Measurements from ENCODE around the gene APOB.
A peak's percentile ranks its signal among the peaks of the same experiment; 100 is the strongest.

APOB gene, protein sequence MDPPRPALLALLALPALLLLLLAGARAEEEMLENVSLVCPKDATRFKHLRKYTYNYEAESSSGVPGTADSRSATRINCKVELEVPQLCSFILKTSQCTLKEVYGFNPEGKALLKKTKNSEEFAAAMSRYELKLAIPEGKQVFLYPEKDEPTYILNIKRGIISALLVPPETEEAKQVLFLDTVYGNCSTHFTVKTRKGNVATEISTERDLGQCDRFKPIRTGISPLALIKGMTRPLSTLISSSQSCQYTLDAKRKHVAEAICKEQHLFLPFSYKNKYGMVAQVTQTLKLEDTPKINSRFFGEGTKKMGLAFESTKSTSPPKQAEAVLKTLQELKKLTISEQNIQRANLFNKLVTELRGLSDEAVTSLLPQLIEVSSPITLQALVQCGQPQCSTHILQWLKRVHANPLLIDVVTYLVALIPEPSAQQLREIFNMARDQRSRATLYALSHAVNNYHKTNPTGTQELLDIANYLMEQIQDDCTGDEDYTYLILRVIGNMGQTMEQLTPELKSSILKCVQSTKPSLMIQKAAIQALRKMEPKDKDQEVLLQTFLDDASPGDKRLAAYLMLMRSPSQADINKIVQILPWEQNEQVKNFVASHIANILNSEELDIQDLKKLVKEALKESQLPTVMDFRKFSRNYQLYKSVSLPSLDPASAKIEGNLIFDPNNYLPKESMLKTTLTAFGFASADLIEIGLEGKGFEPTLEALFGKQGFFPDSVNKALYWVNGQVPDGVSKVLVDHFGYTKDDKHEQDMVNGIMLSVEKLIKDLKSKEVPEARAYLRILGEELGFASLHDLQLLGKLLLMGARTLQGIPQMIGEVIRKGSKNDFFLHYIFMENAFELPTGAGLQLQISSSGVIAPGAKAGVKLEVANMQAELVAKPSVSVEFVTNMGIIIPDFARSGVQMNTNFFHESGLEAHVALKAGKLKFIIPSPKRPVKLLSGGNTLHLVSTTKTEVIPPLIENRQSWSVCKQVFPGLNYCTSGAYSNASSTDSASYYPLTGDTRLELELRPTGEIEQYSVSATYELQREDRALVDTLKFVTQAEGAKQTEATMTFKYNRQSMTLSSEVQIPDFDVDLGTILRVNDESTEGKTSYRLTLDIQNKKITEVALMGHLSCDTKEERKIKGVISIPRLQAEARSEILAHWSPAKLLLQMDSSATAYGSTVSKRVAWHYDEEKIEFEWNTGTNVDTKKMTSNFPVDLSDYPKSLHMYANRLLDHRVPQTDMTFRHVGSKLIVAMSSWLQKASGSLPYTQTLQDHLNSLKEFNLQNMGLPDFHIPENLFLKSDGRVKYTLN (N-terminal part only)

DNA sequence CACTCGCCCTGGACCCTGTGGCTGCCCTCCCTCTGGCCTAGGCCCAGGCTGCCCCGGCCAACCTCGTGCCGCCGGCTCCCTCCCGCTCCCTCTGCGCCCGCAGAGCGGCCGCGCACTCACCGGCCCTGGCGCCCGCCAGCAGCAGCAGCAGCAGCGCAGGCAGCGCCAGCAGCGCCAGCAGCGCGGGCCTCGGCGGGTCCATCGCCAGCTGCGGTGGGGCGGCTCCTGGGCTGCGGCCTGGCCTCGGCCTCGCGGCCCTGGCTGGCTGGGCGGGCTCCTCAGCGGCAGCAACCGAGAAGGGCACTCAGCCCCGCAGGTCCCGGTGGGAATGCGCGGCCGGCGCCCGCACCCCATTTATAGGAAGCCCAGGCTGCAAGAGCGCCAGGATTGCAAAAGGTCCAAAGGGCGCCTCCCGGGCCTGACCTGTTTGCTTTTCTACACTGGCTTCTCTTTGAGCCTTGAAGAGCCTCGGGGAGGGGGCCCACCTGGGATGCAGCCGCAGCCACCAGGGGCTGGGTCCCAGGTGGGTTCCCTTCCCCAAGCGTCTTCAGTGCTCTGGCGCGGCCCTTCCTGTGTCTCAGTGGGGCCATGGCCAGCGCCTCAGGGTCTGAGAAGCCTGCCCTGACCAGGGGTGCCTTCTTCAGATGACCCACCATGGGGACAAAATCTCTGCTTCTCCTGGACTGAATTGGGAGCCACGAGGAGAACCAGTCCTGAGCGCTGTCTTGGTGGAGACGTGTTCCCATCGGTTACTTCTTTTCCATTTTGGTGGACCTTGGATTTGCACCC lies at the start of gene APOB:
Gene APOB (minus strand): TSS at position 330 of the 789 bp plus-strand sequence. CDS start 128 bp downstream, at position 202.
- Mint-ChIP-seq H3K4me3 (peak within 1 kb of the TSS; percentile 64), H3K4me1 (ENCODE audit: low read depth) (peaks cover 3% of the 10 kb centered on the region), H3K27ac (no peak within 1 kb of the TSS)

DNA sequence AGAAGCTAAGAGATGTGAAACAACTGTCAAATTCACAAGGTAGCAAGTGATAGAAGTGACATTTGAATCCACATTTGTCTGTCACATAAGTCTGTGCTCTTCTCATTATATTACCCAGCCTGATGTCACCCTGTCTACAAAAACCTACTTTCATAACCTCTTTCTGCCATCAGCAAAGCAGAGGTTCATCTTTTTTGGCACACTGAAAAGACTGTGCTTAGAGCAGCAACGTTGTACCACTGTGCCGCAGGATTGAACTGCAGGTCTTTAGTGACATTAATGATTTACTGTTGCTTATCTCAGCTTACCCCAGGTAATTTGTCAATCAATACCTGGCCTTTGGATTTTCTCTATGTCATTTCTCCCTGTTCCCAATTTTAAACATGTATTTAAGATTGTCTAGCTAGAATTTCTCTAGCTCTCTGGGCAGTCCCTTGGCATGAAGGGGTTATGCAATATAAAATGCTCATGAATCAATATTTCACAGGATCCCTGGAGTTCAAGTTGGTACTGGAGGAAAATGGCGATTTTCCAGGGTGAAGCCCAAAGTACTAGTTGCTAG lies 48.5 kb upstream of the APOB start:
- H3K27me3 Mint-ChIP-seq: peaks cover 4% of the 10 kb centered on the region

More for the DNA sequence above, at the start of gene APOB:
- Mint-ChIP-seq H3K27me3 (peaks cover 18% of the 10 kb centered on the region), H3K9me3 (ENCODE audit: low read depth) (no peaks in the 10 kb centered on the region), H3K36me3 (no peaks in the 10 kb centered on the region)

DNA sequence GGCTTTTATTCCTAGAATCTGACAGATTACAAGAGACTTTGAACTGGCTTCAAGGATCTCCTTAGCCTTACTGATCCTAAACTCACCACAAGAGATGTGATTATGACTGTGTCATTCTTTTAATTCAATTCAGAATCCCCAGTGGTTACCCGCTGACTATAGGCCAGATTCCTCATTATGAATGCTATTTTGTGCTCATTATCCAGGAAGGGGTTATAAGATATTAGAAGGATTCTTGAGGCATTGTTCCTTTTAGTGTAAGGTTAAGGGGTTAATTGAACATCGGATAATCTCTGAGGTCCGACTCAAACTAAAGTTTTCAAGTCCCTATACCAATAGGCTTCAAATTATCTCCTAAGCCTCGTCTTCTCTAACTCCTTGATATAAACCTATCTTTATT lies 40.5 kb upstream of the APOB start:
- Mint-ChIP-seq H3K36me3 (no peaks in the 10 kb centered on the region), H3K27me3 (peaks cover 2% of the 10 kb centered on the region), H3K4me1 (ENCODE audit: low read depth) (no peaks in the 10 kb centered on the region), H3K9me3 (ENCODE audit: low read depth) (no peaks in the 10 kb centered on the region), H3K4me3 (no peak overlapping the region), H3K27ac (no peak overlapping the region)

More for the DNA sequence above, 48.5 kb upstream of the APOB start:
- Mint-ChIP-seq H3K36me3 (no peaks in the 10 kb centered on the region), H3K9me3 (ENCODE audit: low read depth) (no peaks in the 10 kb centered on the region), H3K4me1 (ENCODE audit: low read depth) (no peaks in the 10 kb centered on the region), H3K4me3 (no peak overlapping the region), H3K27ac (no peak overlapping the region)

DNA sequence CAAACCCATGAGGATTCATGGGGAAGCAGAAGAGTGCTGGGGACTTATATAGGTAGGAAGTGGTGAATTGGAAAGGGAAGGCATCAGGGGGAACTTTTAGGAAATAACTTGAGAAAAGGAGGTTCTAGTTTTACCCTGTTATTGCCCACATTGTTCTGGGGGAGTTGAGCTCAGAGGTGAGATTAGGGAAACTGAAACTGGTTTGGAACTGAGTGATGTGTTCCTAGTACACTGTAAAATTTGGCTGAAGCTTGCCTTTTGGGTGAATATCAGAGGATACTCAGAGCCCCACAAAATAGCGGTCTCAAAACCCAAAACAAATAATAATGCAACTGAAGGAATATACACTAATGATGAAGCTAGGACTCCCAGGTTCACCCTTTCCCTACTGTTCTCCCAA lies 39.6 kb upstream of the APOB start:
- H3K27ac Mint-ChIP-seq: no peak overlapping the region
- peaks cover 2% of the 10 kb centered on the region for H3K27me3 Mint-ChIP-seq
- H3K36me3 Mint-ChIP-seq: no peaks in the 10 kb centered on the region
- H3K9me3 Mint-ChIP-seq (ENCODE audit: low read depth): no peaks in the 10 kb centered on the region
- H3K4me3 Mint-ChIP-seq: no peak overlapping the region
- no peaks in the 10 kb centered on the region for H3K4me1 Mint-ChIP-seq (ENCODE audit: low read depth)

DNA sequence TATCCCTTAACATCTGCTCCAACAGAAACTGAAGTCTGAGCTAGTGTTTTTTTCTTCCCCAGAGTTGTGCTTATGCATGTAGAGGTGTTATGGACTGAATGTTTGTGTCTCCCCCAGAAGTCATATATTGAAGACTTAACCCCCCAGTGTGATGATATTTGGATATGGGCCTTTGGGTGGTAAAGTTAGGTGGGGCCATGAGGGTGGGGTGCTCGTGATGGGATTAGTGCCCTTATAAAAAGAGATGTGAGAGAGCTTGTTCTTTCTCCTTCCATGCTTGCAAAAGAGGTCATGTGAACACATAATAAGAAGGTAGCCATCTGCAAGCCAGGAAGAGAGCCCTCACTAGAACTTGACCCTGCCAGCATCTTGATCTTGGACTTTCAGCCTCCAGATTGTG lies 34.4 kb upstream of the APOB start:
- no peaks in the 10 kb centered on the region for H3K4me1 Mint-ChIP-seq (ENCODE audit: low read depth)
- H3K36me3 Mint-ChIP-seq: no peaks in the 10 kb centered on the region
- H3K4me3 Mint-ChIP-seq: no peak overlapping the region
- no peak overlapping the region for H3K27ac Mint-ChIP-seq
- no peaks in the 10 kb centered on the region for H3K9me3 Mint-ChIP-seq (ENCODE audit: low read depth)
- H3K27me3 Mint-ChIP-seq: peaks cover 6% of the 10 kb centered on the region

DNA sequence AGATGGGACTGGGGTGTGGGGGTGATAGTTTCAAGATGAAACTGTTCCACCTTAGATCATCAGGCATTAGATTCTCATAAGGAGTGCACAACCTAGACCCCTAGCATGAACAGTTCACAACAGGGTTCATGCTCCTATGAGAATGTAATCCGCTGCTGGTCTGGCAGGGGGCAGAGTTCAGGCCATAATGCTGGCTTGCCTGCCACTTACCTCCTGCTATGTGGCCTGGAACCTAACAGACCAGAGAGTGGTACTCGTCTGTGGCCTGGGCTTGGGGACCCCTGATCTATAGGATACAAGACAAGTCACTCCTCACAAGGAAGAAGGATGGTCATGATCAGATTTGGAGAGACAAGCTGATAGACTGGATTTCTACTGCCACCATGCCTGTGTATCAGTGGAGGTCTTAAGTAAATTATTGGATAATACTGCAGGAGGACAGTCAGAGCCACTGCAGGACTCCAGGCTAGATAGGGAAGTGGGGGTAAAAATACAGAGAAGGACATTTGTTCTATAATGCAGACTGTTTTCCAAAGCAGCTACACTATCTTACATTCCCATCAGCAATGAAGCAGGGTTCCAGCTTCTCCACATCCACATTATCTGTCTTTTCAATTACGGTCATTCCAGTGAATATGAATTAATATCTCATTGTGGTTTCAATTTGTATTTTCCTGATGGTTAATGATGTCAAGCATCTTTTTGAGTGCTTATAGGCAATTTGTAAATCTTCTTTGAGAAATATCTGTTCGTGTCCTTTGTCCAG lies 28.8 kb upstream of the APOB start:
- Mint-ChIP-seq H3K9me3 (ENCODE audit: low read depth) (no peaks in the 10 kb centered on the region), H3K4me3 (no peak overlapping the region), H3K36me3 (no peaks in the 10 kb centered on the region), H3K27me3 (peaks cover 8% of the 10 kb centered on the region), H3K27ac (no peak overlapping the region), H3K4me1 (ENCODE audit: low read depth) (no peaks in the 10 kb centered on the region)

DNA sequence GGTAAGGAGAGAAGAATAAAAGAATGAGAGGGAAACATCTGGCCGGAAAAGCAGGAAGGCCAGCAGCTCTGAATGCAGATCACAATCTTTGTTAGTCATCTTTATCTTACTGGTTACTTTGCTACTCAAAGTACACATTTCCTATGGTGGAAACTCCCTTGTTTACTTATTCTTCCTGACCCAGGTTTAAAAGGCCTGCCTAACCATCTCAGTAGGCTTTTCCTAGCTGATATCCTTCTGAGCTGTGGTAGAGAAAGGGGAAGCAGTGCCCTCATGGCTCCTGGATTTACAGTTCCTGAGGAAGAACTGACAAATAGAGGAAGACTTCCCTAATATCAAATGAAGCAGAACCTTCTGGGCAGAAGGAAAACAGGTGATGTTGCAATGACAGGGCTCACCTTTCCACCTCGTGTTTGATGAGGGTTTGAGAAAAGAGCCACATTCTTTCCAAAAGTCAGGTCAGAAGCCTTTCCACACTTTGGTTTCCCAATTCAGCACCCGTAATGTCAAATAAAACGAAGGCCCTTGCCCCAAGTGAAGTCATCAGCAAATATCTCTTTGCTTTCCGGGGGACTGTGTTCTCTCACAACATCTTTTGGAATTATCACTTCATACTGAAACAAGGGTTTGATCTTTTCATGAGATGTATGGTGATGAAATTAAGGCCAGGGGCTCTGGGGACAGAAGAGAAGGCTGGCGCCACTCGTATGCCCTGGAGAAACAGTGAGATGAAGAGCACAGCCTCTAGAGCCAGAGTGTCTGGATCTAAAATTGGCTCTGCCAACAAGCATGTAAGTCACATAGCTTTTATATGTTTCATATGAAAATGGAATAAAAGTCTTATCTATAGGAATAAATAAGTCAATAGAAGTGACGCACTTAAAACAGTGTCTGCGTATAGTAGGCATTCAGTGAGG lies 26.7 kb upstream of the APOB start:
- Mint-ChIP-seq H3K9me3 (ENCODE audit: low read depth) (no peaks in the 10 kb centered on the region), H3K4me1 (ENCODE audit: low read depth) (no peaks in the 10 kb centered on the region), H3K4me3 (no peak overlapping the region), H3K36me3 (no peaks in the 10 kb centered on the region), H3K27ac (no peak overlapping the region), H3K27me3 (peaks cover 6% of the 10 kb centered on the region)

DNA sequence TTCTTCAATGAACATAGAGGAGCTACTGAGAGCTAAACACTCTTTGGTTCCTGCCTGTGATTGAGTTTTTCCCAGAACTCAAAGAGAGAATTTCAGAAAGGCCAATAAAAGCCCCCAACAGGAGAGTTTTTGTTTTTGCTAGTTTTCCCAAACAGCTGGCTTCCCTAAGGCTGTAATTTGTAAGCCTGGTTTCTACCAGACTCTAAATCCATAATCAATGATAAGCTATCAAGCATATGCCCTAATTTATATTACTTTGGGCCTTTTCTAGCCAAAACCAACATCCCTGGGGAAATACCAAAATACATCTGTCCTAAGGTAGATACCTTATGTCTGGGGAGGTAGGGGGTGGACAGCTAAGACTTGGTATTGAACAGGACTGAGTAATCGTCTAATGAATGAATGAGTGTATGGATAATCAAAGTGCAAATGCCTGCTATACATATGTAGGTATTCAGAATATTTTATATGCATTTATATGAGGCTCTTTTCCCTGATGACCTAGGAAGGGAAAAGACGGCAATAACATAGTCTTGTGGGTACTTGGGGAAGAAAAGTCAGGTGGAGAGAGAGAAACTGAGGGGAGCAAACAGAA lies 26.0 kb upstream of the APOB start:
- Mint-ChIP-seq H3K36me3 (no peaks in the 10 kb centered on the region), H3K27me3 (peaks cover 8% of the 10 kb centered on the region), H3K9me3 (ENCODE audit: low read depth) (no peaks in the 10 kb centered on the region), H3K4me1 (ENCODE audit: low read depth) (no peaks in the 10 kb centered on the region), H3K4me3 (no peak overlapping the region), H3K27ac (no peak overlapping the region)

DNA sequence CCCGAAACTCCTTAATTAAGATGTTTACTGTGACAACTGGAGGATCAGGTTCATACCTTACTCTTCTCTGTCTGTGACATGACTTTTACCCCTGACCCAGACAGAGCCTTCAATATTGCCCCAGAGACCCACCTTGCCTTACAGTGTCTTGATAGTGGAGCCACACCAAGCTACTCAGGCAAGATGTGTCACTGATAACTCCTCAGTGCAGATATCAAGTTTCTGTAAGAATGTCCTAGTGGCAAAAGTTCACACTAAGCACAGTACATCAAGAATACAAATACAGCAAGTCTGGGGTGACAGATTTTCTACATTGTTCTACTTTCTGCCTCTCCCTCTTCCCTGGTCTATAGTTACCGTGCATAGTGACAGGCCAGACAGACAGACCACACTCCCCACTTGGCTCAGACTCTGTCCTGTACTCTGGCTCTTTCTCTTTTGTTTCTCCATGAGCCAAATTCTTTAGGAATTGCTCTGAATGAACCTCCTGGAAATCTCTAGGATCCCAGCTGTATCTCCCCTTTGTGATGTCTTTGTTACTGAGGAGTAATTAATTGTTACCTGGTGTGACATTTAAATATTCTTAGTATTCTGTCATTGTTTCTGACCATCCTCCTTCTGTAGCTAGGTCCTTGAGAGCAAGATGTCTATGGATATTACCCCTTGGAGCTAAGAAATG lies 24.1 kb upstream of the APOB start:
- Mint-ChIP-seq H3K36me3 (no peaks in the 10 kb centered on the region), H3K4me3 (no peak overlapping the region), H3K9me3 (ENCODE audit: low read depth) (no peaks in the 10 kb centered on the region), H3K27ac (no peak overlapping the region), H3K27me3 (peaks cover 8% of the 10 kb centered on the region), H3K4me1 (ENCODE audit: low read depth) (no peaks in the 10 kb centered on the region)

DNA sequence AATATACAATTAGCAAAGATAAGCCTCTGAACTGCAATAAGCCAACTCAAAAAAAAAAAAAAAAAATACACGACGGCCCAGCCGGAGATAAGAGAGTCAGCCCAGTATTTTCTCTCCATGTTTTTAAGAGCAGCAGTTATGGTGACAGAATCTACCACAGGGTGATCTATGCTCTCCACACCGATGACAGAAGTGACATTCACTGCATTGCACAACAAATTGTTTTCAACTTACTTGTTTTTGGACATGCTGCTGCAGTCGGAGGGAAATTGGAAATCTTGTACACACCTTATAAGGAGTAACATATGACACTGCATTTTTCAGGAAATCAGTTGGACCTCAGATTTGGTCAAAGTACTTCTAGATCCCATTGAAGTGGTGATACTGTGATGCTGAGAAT lies 23.3 kb upstream of the APOB start:
- Mint-ChIP-seq H3K4me1 (ENCODE audit: low read depth) (no peaks in the 10 kb centered on the region), H3K27me3 (peaks cover 8% of the 10 kb centered on the region), H3K27ac (no peak overlapping the region), H3K36me3 (no peaks in the 10 kb centered on the region), H3K4me3 (no peak overlapping the region), H3K9me3 (ENCODE audit: low read depth) (no peaks in the 10 kb centered on the region)

DNA sequence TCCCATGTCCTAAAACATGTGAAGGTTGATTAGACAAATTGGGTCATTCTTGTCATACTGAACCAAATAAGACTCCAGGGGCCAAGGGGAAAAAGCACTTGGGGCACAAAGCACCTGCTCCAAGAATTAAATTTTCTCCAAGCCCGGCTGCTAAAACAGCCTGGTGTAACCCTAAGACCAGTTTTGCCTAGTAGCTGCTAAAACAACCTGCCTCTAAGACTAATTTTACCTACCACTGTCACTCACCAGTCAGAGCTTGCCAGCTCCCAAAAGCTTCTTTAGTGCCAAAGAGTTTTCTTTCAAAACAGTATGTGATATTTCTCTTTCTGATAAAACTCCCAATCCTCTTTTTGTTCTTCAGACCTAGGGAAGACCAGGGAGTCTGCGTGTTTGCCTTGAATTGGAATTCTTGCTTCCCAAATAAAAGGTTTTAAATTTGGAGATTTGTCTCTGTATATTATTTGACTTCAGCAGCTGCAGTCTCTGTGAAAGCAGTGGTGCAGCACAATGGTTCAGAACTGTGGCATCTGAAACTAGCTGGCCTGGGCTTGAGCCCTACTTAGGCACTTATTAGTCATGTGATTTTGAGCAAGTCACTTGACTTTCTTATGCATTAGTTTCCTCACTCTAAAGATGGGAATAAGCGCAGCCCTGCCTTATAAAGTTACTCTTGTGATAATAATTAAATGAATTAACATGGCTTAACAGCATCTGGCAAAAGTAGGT lies 16.2 kb upstream of the APOB start:
- Mint-ChIP-seq H3K36me3 (no peaks in the 10 kb centered on the region), H3K9me3 (ENCODE audit: low read depth) (no peaks in the 10 kb centered on the region), H3K4me1 (ENCODE audit: low read depth) (no peaks in the 10 kb centered on the region), H3K4me3 (no peak overlapping the region), H3K27ac (no peak overlapping the region), H3K27me3 (peaks cover 3% of the 10 kb centered on the region)

Measured in activated naive CD8-positive, alpha-beta T cell (primary cell).